IPS DF 4.7 (cell line): ENCODE data around the gene ATXN1.

Source experiments
- DNase-seq: peaks from one replicate; pipeline ENCODE4 v3.0.0-alpha.2; 2013; ENCODE audit warnings: low spot score; ENCODE audit errors: extremely low read depth

Gene ATXN1

GRCh38 chr6:16339265-16339587 is 422.0 kb downstream of the ATXN1 start:
- no peak for DNase-seq

GRCh38 chr6:16338577-16339264 is 422.5 kb downstream of the ATXN1 start:
- no peak for DNase-seq

- DNase-seq: no peak
Observed at GRCh38 chr6:16337295-16337975, 423.8 kb downstream of the ATXN1 start.

- DNase-seq: no peak
Observed at GRCh38 chr6:16336911-16337294, 424.4 kb downstream of the ATXN1 start.

GRCh38 chr6:16336056-16336818 is 425.0 kb downstream of the ATXN1 start:
- DNase-seq: no peak

GRCh38 chr6:16335176-16335575 is 426.1 kb downstream of the ATXN1 start:
- DNase-seq: no peak

GRCh38 chr6:16334671-16335070 is 426.6 kb downstream of the ATXN1 start:
- no peak for DNase-seq

- DNase-seq: no peak
Observed at GRCh38 chr6:16333580-16333979, 427.7 kb downstream of the ATXN1 start.

- no peak for DNase-seq
Observed at GRCh38 chr6:16332175-16332542, 429.1 kb downstream of the ATXN1 start.

GRCh38 chr6:16331384-16332174 is 429.7 kb downstream of the ATXN1 start:
- DNase-seq: no peak

- no peak for DNase-seq
Observed at GRCh38 chr6:16329233-16329632, 432.0 kb downstream of the ATXN1 start.

- no peak for DNase-seq
Observed at GRCh38 chr6:16327777-16328325, 433.4 kb downstream of the ATXN1 start.

GRCh38 chr6:16326971-16327776 is 434.1 kb downstream of the ATXN1 start:
- DNase-seq: no peak

GRCh38 chr6:16326531-16326930 is 434.7 kb downstream of the ATXN1 start:
- no peak for DNase-seq

GRCh38 chr6:16324606-16325225 is 436.5 kb downstream of the ATXN1 start:
- no peak for DNase-seq

GRCh38 chr6:16324184-16324583 is 437.1 kb downstream of the ATXN1 start:
- no peak for DNase-seq

- DNase-seq: no peak
Observed at GRCh38 chr6:16322666-16323312, 438.5 kb downstream of the ATXN1 start.

- DNase-seq: no peak
Observed at GRCh38 chr6:16321826-16322225, 439.4 kb downstream of the ATXN1 start.

- DNase-seq: no peak
Observed at GRCh38 chr6:16321341-16321710, 439.9 kb downstream of the ATXN1 start.
